NCI-H1436 (cell line): Measurements from ENCODE around the gene TMEM212.
"Not testable (repeated sequence)": the region's sequence is repeated elsewhere in the genome, so short reads cannot be mapped to it uniquely, and the experiment has no call there.

Experiments
- DNase-seq: peaks from one replicate; lab custom pipeline; 2025; lab: John Stamatoyannopoulos, UW

TMEM212 gene

GRCh38 chr3:171892457-171892856 lies 49.3 kb downstream of the TMEM212 start:
- DNase-seq = no peak

GRCh38 chr3:171895291-171895690 lies 52.1 kb downstream of the TMEM212 start:
- DNase-seq = no peak

GRCh38 chr3:171895900-171896299 lies 52.8 kb downstream of the TMEM212 start:
- DNase-seq = no peak

- no peak for DNase-seq
Observed at GRCh38 chr3:171896316-171896715, 53.2 kb downstream of the TMEM212 start.

- no peak for DNase-seq
Observed at GRCh38 chr3:171898192-171898591, 55.0 kb downstream of the TMEM212 start.

GRCh38 chr3:171900446-171900845 lies 57.3 kb downstream of the TMEM212 start:
- DNase-seq = no peak

GRCh38 chr3:171901615-171902312 lies 58.6 kb downstream of the TMEM212 start:
- no peak for DNase-seq

- no peak for DNase-seq
Observed at GRCh38 chr3:171904829-171905228, 61.7 kb downstream of the TMEM212 start.

GRCh38 chr3:171906503-171906902 lies 63.4 kb downstream of the TMEM212 start:
- not testable (repeated sequence) for DNase-seq

GRCh38 chr3:171906951-171907676 lies 64.0 kb downstream of the TMEM212 start:
- DNase-seq = no peak

GRCh38 chr3:171907761-171908160 lies 64.6 kb downstream of the TMEM212 start:
- no peak for DNase-seq

GRCh38 chr3:171908731-171909130 lies 65.6 kb downstream of the TMEM212 start:
- DNase-seq = no peak
